Right renal cortex interstitium (tissue), 3 donors: ENCODE results near the gene CDC42BPB. TPM values are rescaled to one million over a fixed set of nuclear protein-coding genes. Genes with fewer than 3 reads are reported as not detected.

ENCODE experiments used
- DNase-seq, 3 donors: peaks; one replicate each; pipeline ENCODE4 v3.0.0-alpha.2; 2013; ENCODE audit warnings: low read depth in 3 of 3, low spot score in 2 of 3
- polyA plus RNA-seq, 3 donors: library from polyadenylated mRNA; unstranded; fragments of 120-200 nt; gene quantifications; one replicate each; pipeline ENCODE4 v1.2.1, GENCODE V29; 2013; ENCODE audit not compliant: insufficient read length in 3 of 3

The CDC42BPB gene
- polyA plus RNA-seq, 3 donors = 69.7 to 74.1 (median 70.4) TPM

- DNase-seq = no peak
These were observed 108.1 kb downstream of the CDC42BPB start for GRCh38 chr14:102949062-102949800.

GRCh38 chr14:102948698-102949061, 108.7 kb downstream of the CDC42BPB start:
- no peak for DNase-seq

DNA sequence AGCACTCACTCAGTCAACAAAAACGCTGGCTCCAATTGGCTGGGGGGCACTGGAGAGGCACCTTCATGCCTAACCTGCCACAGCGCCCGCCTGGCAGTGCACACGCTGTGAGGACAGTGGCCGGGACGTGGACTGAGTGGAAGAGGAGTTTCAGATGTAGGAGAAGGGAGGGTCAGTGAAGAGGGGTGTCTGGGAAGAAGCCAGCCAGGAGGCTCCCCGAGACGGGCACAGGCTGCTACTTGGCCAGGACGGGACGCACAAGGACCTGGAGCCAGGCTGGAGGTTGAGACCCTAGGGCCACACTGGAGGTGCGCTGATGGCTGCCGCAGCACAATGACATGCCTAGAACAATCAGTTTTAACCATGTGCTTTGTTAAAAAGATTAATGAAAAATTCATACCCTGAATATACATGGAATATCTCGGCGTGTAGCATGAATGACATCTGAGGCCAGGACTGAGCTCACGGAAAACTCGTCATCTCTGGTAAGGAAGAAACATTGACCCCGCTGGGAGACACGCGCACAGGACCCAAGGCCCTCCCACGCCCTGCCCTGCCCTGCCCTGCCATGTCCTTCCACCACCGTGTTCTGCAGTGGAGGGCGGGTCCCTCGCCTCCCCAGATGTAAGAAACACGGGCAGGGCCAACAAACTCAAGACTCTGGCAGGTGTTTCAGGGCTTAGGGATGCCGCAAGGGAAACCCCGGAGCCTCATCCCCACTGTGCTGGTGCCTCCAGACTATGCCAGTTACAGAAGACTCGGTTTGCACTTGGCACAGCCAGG, 109.8 kb downstream of the CDC42BPB start:
- DNase-seq = no peak

DNA sequence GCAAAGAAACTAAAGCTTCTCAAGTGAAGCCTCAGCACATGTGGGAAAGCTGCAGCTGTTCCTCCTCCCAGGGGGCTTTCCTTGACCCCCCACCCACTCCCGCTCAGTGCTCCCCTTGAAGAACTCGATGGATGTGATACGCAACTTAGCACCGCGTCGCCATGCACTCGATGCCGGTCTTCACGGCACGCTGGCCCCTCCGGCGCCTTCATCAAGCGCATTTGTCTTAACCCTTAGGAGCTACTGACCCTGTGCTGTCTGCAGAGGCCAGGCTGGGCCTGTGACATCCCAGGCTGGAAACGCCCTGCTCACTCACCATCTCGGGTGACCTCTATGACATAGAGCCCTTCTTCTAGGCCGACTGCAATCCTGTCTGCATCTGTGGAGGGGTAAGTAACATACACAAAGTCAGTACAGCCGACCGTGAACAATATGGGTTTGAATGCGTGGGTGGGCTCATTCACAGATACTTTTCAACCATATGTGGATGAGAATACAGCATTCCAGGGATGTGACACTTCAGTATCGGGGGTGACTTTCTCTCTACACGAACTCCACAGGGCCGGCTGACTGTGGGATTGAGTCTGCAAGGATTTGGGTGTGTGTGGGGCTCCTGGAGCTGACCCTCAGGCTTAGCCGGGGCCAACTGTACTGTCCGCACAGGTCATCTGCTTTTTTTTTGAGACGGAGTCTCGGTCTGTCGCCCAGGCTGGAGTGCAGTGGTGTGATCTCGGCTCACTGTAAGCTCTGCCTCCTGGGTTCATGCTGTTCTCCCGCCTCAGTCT, 111.8 kb downstream of the CDC42BPB start:
- no peak for DNase-seq

GRCh38 chr14:102944448-102945330, 112.7 kb downstream of the CDC42BPB start:
- DNase-seq = no peak

DNA sequence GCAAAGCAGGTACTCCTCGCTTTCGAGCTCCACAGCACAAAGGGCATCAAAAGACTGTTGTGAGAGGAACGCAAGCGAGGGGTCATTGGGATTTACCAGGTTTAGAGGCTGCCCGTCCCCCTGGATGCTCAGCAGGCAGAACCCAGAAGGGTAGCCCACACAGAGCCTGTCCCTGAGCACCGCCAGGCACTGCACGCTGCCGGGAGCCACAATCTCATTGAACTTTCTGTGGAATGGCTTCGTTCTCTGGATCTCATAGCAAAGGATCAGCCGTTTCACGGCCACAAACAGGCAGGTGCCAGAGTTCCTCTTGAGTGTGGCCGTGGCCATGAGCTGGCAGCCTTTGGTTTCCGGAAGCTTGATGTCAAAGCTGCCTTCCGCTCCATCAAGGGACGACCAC, 113.4 kb downstream of the CDC42BPB start:
- DNase-seq = no peak

DNA sequence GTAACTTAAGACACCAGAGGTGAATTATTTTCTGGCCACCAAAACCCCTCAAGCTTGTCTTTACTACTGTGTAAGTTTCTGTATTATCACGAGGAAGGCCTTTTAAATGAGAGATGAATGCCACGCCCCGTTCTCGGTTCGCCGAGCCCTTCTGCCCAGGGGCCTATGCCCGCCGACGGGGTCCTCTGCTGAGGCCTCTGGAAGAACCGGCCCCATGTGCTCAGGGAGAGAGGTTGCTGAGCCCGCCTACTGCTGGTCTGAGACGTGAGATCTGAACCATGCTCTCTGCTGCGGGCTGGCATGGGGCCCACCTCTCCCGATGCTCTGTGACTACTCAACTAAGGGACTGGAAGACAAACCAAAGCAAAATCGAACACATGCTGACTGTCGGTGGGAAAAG, 113.9 kb downstream of the CDC42BPB start:
- DNase-seq = no peak

- no peak for DNase-seq
These were observed 115.3 kb downstream of the CDC42BPB start for GRCh38 chr14:102942069-102942468.

- DNase-seq = no peak
These were observed 115.8 kb downstream of the CDC42BPB start for GRCh38 chr14:102941419-102942011.

- no peak for DNase-seq
These were observed 116.5 kb downstream of the CDC42BPB start for GRCh38 chr14:102940729-102941362.

DNA sequence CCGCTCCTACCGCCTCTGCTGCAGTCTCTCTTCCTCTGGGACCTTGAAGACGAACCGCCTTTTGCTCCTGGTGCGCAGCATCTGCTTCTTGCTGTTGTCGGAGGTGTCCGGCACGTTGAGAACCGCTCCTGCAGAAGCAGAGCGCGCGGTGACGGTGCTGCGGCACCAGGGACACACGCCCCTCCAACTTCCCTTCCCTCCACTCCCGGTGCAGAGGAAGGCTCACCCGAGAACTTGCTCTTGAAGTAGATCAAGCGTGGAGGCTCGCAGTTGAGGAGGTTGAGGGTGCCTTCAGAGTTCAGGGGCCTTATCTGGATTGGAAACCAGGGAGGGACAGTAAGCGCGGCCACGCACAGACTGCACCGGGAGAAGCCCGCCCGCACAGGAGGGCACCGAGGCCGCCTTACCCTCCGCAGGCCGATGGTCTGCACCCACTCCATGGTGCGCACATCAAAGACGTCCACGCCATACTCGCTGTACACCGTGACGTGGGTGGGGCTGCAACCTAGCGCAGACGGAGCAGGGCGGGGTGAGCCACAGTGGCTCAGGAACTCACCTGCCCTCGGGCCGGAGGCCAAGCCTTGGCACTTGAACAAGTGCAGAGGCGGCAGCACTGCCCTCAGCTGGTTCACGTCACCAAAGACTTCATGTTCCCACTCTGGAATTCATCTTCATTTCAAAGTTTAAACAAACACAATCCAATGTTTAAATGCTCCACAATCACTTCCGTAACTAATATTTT, 117.4 kb downstream of the CDC42BPB start:
- no peak for DNase-seq

DNA sequence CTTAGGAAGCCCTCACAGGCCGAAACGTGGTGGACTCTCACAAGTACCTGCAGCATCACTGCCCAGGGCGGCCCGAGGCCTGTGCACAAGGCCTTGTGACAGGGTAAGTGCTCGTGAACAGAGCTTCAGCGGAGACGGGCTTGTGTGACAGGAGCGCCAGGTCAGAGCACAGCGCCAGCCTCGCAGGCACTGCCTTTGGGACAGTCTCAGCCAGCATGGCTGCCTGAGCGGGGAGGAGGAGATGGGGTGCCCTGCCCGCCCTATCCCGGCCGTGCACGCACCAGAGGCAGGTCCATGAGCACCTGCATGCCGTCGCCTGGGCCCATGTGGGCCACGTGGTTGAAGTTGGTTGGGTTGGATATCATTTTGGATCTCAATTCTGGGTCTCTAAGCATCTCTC, 118.0 kb downstream of the CDC42BPB start:
- no peak for DNase-seq

DNA sequence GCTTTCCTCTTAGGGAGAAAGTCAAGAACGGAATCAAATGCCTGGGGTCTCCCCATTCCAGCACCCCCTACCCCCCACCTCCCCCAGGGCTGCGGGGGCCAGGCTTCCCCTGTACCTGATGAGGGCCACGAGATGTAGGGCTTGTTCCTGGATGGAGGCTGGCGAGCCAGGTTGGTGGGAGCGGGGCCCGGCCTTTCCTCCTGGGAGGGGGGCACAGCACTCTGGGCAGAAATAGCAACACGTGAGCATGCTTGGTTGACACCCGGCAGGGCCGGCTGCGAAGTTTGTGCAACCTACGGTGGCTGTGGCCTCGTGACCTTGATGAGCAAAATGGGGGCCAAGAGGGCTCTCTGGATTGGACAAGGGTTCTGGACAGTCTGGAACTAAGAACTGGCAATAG, 119.2 kb downstream of the CDC42BPB start:
- DNase-seq = no peak

DNA sequence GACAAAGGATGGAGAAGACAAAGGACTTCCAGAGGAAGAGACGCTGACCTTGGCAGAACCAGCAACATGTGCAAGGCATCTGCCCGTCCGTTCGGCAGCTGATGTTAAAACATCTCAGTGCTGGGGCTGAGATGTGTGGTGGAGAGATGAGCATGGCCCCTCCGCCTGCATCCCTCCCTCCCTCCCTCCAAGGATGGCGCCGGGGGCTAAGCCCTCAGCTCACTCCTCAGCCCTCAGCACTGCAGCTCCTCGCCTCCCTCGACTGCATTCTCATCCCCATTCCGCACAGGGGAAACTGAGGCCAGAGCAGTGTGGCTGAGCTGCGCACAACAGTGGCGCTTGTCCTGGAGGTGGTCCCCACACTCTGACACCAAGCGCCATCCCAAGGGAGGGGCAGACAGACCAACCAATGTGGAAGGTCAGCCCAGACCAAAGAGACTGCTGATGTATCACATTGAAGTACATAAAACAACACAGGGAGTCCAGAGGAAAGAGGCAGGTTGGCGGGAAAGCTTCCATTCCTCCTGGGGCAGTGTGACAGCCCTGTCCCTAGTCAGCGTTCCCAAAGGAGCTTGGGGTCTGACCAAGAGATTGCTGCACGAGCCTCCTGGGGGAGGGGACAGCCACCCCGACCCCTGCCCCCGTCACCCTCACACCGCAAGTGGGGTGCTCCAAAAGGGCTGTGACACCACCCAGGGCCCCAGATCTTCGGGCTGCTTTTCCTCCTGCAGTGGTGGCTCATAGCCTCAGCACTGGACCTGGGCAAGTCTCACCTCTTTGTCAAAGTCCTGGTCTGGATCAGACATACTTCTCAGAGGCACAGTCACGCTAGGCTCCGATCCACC, 119.8 kb downstream of the CDC42BPB start:
- no peak for DNase-seq

- DNase-seq = no peak
These were observed 121.6 kb downstream of the CDC42BPB start for GRCh38 chr14:102935756-102936155.

- DNase-seq = no peak
These were observed 123.6 kb downstream of the CDC42BPB start for GRCh38 chr14:102933618-102934231.

- no peak for DNase-seq
These were observed 124.7 kb downstream of the CDC42BPB start for GRCh38 chr14:102932484-102933248.
